Kidney (tissue), 14 donors: ENCODE measurements around the gene APOLD1. TPM values are rescaled to one million over a fixed set of nuclear protein-coding genes. Genes with fewer than 3 reads are reported as not detected.

Experiments
- DNase-seq, 5 donors: peaks; one replicate each; pipeline ENCODE4 v3.0.0-alpha.2; 2013 to 2020
- FAIRE-seq: peaks from 2 replicates; lab custom pipeline; 2012; peaks lifted over from hg19 to GRCh38; lab: Jason Lieb, UNC
- H3K27ac ChIP-seq, 2 donors: one replicate each; pipeline ENCODE4 v1.7.0; 2013; ENCODE audit warnings: low read depth in 2 of 2, low read length in 2 of 2, inconsistent platforms in 1 of 2
- H3K27me3 ChIP-seq: one replicate; pipeline ENCODE4 v1.7.1; 2013; ENCODE audit warnings: low read length, inconsistent platforms; ENCODE audit not compliant: control insufficient read depth, insufficient read depth
- H3K36me3 ChIP-seq, 3 donors: one replicate each; pipeline versions ENCODE4 v1.7.0 to v1.7.1; 2013; ENCODE audit warnings: low read length in 3 of 3, control low read depth in 1 of 3, inconsistent platforms in 1 of 3; ENCODE audit not compliant: insufficient read depth in 3 of 3, control insufficient read depth in 2 of 3
- H3K4me1 ChIP-seq, 3 donors: one replicate each; pipeline versions ENCODE4 v1.7.0 to v1.7.1; 2013; ENCODE audit warnings: low read length in 3 of 3, inconsistent platforms in 1 of 3, low read depth in 1 of 3; ENCODE audit not compliant: control insufficient read depth in 2 of 3, insufficient read depth in 2 of 3
- H3K4me3 ChIP-seq, 3 donors: one replicate each; pipeline versions ENCODE4 v1.7.0 to v1.8.1; 2013; ENCODE audit warnings: low read length in 3 of 3, control low read depth in 1 of 3, inconsistent platforms in 1 of 3
- H3K9ac ChIP-seq, 3 donors: one replicate each; pipeline versions ENCODE4 v1.7.0 to v1.7.1; 2013; ENCODE audit warnings: low read length in 3 of 3, control low read depth in 1 of 3, inconsistent platforms in 1 of 3
- H3K9me3 ChIP-seq, 3 donors: one replicate each; pipeline versions ENCODE4 v1.7.0 to v1.7.1; 2013; ENCODE audit warnings: low read length in 3 of 3, control low read depth in 1 of 3, inconsistent platforms in 1 of 3; ENCODE audit not compliant: control insufficient read depth in 2 of 3, insufficient read depth in 1 of 3
- CTCF ChIP-seq: IDR thresholded peaks from 3 replicates; pipeline ENCODE4 v1.5.1; 2012; ENCODE audit warnings: mild to moderate bottlenecking, moderate library complexity, borderline replicate concordance; ENCODE audit not compliant: insufficient read depth; ENCODE audit errors: extremely low read depth
- intact Hi-C: fragments of 100-400 bp; cut with DNase I; formaldehyde crosslinking; loops from one replicate; pipeline ENCODE4 v1.11.1; 2022
- polyA plus RNA-seq: library from polyadenylated mRNA; stranded (reverse); fragments of 350-450 nt; fragmentation: Illumina TruSeq; extraction: RNeasy Lipid Tissue Mini Kit (QIAGEN cat#74804); gene quantifications from one replicate; pipeline ENCODE4 v1.2.3, GENCODE V29; 2014; ENCODE audit warnings: low read depth, low replicate concordance; ENCODE audit not compliant: insufficient read depth
- total RNA-seq: library from RNA; stranded (reverse); fragmentation: NEBNext Ultra II Directional; extraction: Animal tissue kit (Norgen Biotek cat#: 25700); gene quantifications from one replicate; pipeline ENCODE4 v1.2.1, GENCODE V29; 2021
- donor health status: control.
- donor health status: control.
- donor health status: control.
- donor health status: control.
- donor health status: control.
- donor health status: DM: yes; HTN: yes; CAD: no.
- donor health status: Normal renal cell carcinoma (clear cell type).

The APOLD1 gene
- total and polyA plus RNA-seq, 2 donors from 2014 or later: 4.5 to 18.9 TPM

- Histone ChIP-seq H3K4me3 (no peak overlapping the region), H3K27ac (no peak overlapping the region), H3K4me1 (peaks cover 0 to 3% (median 0%) of the 10 kb centered on the region in 3 donors), H3K9ac (no peak overlapping the region), H3K36me3 (no peaks in the 10 kb centered on the region), H3K9me3 (no peaks in the 10 kb centered on the region), H3K27me3 (no peaks in the 10 kb centered on the region)
- TF ChIP-seq CTCF: no peak
- FAIRE-seq: no peak
- DNase-seq: no peak
- intact Hi-C loops: no loop called here
Observed at GRCh38 chr12:12741660-12742059, 43.8 kb upstream of the APOLD1 start.

GRCh38 chr12:12744546-12745305 lies 40.7 kb upstream of the APOLD1 start:
- H3K4me1 ChIP-seq: peaks cover 0 to 2% (median 0%) of the 10 kb centered on the region in 3 donors
- no peak for TF ChIP-seq CTCF
- no peak overlapping the region for H3K4me3 ChIP-seq
- H3K9me3 ChIP-seq: no peaks in the 10 kb centered on the region
- DNase-seq: peak in 4 of 5 donors; percentile 61 to 83 (median 71)
- no peaks in the 10 kb centered on the region for H3K36me3 ChIP-seq
- intact Hi-C loops: no loop called here
- no peak overlapping the region for H3K27ac ChIP-seq
- H3K9ac ChIP-seq: no peak overlapping the region
- no peak for FAIRE-seq
- H3K27me3 ChIP-seq: no peaks in the 10 kb centered on the region

- Histone ChIP-seq H3K9me3 (no peaks in the 10 kb centered on the region), H3K4me1 (peaks cover 0 to 2% (median 0%) of the 10 kb centered on the region in 3 donors), H3K27me3 (no peaks in the 10 kb centered on the region), H3K36me3 (no peaks in the 10 kb centered on the region), H3K4me3 (no peak overlapping the region), H3K27ac (no peak overlapping the region), H3K9ac (no peak overlapping the region)
- no peak for TF ChIP-seq CTCF
- FAIRE-seq (no peak), DNase-seq (no peak)
- intact Hi-C loops: no loop called here
Observed at GRCh38 chr12:12745576-12746211, 39.8 kb upstream of the APOLD1 start.
